ENCODE measurements around the gene SLC4A1AP. TPM values are rescaled to one million over a fixed set of nuclear protein-coding genes. Genes with fewer than 3 reads are reported as not detected.

Gene SLC4A1AP
- total and polyA plus RNA-seq, 2 of the 13 experiments (the other 11 are each of a cell fraction or from before 2014, with no cell fraction given): 15.3 to 44.6 TPM

- ATAC-seq (no peak), DNase-seq (ENCODE audit: low spot score) (no peak), FAIRE-seq (no peak)
- CTCF ChIA-PET (ENCODE audit: low intra/inter-chr PET ratio, low total read pairs): no interaction called here
- Histone ChIP-seq H3K9ac (ENCODE audit: insufficient read depth, low read depth, low read length) (no peak overlapping the region), H3K4me2 (ENCODE audit: low read depth, low read length) (no peak overlapping the region), H2AFZ (ENCODE audit: low read length) (no peak overlapping the region), H3K4me1 (ENCODE audit: insufficient read depth, low read length) (no peaks in the 10 kb centered on the region), H3K27ac (ENCODE audit: extremely low read length, insufficient read depth, low read length) (no peak overlapping the region), H3K9me3 (ENCODE audit: low read length) (no peaks in the 10 kb centered on the region), H3K27me3 (ENCODE audit: control insufficient read depth in 1 of 2, insufficient read depth in 2 of 2, low read length in 2 of 2) (no peaks in the 10 kb centered on the region), H3K36me3 (replicated peaks in 1 of 2; ENCODE audit: control insufficient read depth in 1 of 2, insufficient read depth in 2 of 2, low read length in 2 of 2) (peaks cover 28 to 54% of the 10 kb centered on the region in 2 experiments), H3K4me3 (replicated peaks in 1 of 3; ENCODE audit: insufficient read depth in 1 of 3, low read depth in 2 of 3, low read length in 3 of 3) (no peak overlapping the region), H4K20me1 (ENCODE audit: insufficient read depth, low read length) (no peaks in the 10 kb centered on the region), H3K79me2 (ENCODE audit: insufficient read depth, low read length) (no peaks in the 10 kb centered on the region)
- intact Hi-C loops (cut with micrococcal nuclease; ENCODE audit: unreplicated experiment): no loop called here
- no TSS peak for BruUV-seq (replicated peaks)
- 86% methylated on average over 1 of the region's 1 CpG for WGBS (ENCODE audit: low lambda C conversion rate)
- POLR2A ChIA-PET: interaction anchor here (1.8 kb wide), 1 partner anchor 39 kb away, joined by 4 read pairs; the partner anchor contains the start of gene ZNF512
- in situ Hi-C loops (cut with HindIII; ENCODE audit: extremely low pct_ligation_motif_present, low pct_unique_long_range_greater_than_20kb): no loop called here
- TF ChIP-seq THYN1 (CRISPR knock-in tag; IDR thresholded peaks at IDR 0.05; ENCODE audit: borderline replicate concordance, low read depth): no peak
- TF ChIP-seq CREBL2 (CRISPR knock-in tag; IDR thresholded peaks at IDR 0.05; ENCODE audit: borderline replicate concordance): no peak
- TF ChIP-seq SNAPC4 (CRISPR knock-in tag; IDR thresholded peaks at IDR 0.05): no peak
- TF ChIP-seq STAT5B (CRISPR knock-in tag; IDR thresholded peaks at IDR 0.05): no peak
- TF ChIP-seq ZNF7 (CRISPR knock-in tag; IDR thresholded peaks at IDR 0.05): no peak
- no peak for TF ChIP-seq ZNF839 (CRISPR knock-in tag; IDR thresholded peaks at IDR 0.05; ENCODE audit: borderline replicate concordance)
- TF ChIP-seq ZNF691 (CRISPR knock-in tag; IDR thresholded peaks at IDR 0.05; ENCODE audit: borderline replicate concordance, low read depth): no peak
- TF ChIP-seq SETDB1 (CRISPR knock-in tag; IDR thresholded peaks at IDR 0.05; ENCODE audit: borderline replicate concordance): no peak
- no peak for TF ChIP-seq FOXJ3 (CRISPR knock-in tag; IDR thresholded peaks at IDR 0.05; ENCODE audit: borderline replicate concordance)
- no peak for TF ChIP-seq ZNF768 (CRISPR knock-in tag; IDR thresholded peaks at IDR 0.05)
- no peak for TF ChIP-seq SP140L (CRISPR knock-in tag; IDR thresholded peaks at IDR 0.05; ENCODE audit: borderline replicate concordance)
- TF ChIP-seq KMT2B (CRISPR knock-in tag; IDR thresholded peaks at IDR 0.05): no peak
- no peak for TF ChIP-seq HDAC6 (IDR thresholded peaks at IDR 0.05; ENCODE audit: low read depth, low read length)
- TF ChIP-seq DMTF1 (CRISPR knock-in tag; IDR thresholded peaks at IDR 0.05): no peak
- no peak for TF ChIP-seq ZNF362 (CRISPR knock-in tag; IDR thresholded peaks at IDR 0.05; ENCODE audit: borderline replicate concordance)
- no peak for TF ChIP-seq ZNF777 (CRISPR knock-in tag; IDR thresholded peaks at IDR 0.05)
Measured at GRCh38 chr2:27621524-27621923, 42.2 kb upstream of the SLC4A1AP start.

All from HepG2 (cell line).